NCI-H1105 (cell line): ENCODE data around the gene COL17A1.

ENCODE experiments used
- DNase-seq: peaks from one replicate; lab custom pipeline; 2025; lab: John Stamatoyannopoulos, UW

COL17A1 gene

GRCh38 chr10:103985726-103986125 is 100.0 kb downstream of the COL17A1 start:
- no peak for DNase-seq

- no peak for DNase-seq
These were observed 102.2 kb downstream of the COL17A1 start for GRCh38 chr10:103983367-103983911.

GRCh38 chr10:103982639-103983038 is 103.0 kb downstream of the COL17A1 start:
- no peak for DNase-seq
